Type B pancreatic cell (in vitro differentiated cells): ENCODE data around the gene MUC6. TPM values are rescaled to one million over a fixed set of nuclear protein-coding genes. Genes with fewer than 3 reads are reported as not detected.

Source experiments
- DNase-seq: peaks from one replicate; pipeline ENCODE4 v3.0.0; 2021; ENCODE audit warnings: mixed read lengths; ENCODE audit not compliant: unreplicated experiment; ENCODE audit errors: extremely low spot score
- H3K27ac Mint-ChIP-seq: 2 replicates; pipeline ENCODE4 v1.8.0; 2021; ENCODE audit warnings: mild to moderate bottlenecking, mixed read lengths
- H3K27me3 Mint-ChIP-seq: 2 replicates; pipeline ENCODE4 v1.8.0; 2021; ENCODE audit warnings: mixed read lengths
- H3K36me3 Mint-ChIP-seq: 2 replicates; pipeline ENCODE4 v1.8.0; 2021; ENCODE audit warnings: mixed read lengths
- H3K4me1 Mint-ChIP-seq: one replicate; pipeline ENCODE4 v1.8.0; 2021; ENCODE audit warnings: mixed read lengths; ENCODE audit not compliant: unreplicated experiment
- H3K4me3 Mint-ChIP-seq: 2 replicates; pipeline ENCODE4 v1.8.0; 2021; ENCODE audit warnings: mild to moderate bottlenecking, mixed read lengths
- H3K9me3 Mint-ChIP-seq: 2 replicates; pipeline ENCODE4 v1.8.0; 2021; ENCODE audit warnings: mixed read lengths
- total RNA-seq: library from RNA; stranded (reverse); gene quantifications from 2 replicates; pipeline ENCODE4 v1.2.1, GENCODE V29; 2021; ENCODE audit warnings: low replicate concordance
- TF ChIP-seq, protein P1 (sequence below): fragments of 200-600 bp; sonication (generic); conservative IDR thresholded peaks from 2 replicates; pipeline ENCODE4 v1.5.0; 2021; ENCODE audit warnings: antibody characterized with exemption, mild to moderate bottlenecking

Gene MUC6
- total RNA-seq, 1 donor from 2014 or later: 0.46 TPM

DNA sequence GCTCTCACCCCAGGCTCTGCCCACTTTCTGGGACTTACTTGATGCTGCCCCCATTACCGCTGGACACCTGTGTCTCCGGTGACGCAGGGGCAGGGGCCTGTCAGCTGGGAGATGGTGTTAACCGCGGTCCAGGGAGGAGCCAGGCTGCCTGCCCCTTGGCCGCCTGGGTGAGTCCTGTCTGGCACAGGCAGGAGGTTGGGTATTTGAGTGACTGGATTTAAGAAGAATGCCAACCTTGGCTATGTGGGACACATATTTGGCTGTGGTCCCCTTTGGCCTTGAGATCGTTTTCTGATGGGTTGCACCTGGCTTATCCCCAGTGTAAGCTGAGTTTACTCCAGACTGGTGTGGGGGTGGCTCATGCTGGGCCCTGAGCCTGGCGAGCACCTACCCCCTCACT, 2.5 kb downstream of the MUC6 start:
- DNase-seq: no peak
- no peaks in the 10 kb centered on the region for H3K9me3 Mint-ChIP-seq
- no peak overlapping the region for H3K4me3 Mint-ChIP-seq
- TF ChIP-seq, protein P1, sequence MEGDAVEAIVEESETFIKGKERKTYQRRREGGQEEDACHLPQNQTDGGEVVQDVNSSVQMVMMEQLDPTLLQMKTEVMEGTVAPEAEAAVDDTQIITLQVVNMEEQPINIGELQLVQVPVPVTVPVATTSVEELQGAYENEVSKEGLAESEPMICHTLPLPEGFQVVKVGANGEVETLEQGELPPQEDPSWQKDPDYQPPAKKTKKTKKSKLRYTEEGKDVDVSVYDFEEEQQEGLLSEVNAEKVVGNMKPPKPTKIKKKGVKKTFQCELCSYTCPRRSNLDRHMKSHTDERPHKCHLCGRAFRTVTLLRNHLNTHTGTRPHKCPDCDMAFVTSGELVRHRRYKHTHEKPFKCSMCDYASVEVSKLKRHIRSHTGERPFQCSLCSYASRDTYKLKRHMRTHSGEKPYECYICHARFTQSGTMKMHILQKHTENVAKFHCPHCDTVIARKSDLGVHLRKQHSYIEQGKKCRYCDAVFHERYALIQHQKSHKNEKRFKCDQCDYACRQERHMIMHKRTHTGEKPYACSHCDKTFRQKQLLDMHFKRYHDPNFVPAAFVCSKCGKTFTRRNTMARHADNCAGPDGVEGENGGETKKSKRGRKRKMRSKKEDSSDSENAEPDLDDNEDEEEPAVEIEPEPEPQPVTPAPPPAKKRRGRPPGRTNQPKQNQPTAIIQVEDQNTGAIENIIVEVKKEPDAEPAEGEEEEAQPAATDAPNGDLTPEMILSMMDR: no peak
- H3K4me1 Mint-ChIP-seq: no peaks in the 10 kb centered on the region
- peaks cover 1% of the 10 kb centered on the region for H3K27me3 Mint-ChIP-seq
- no peak overlapping the region for H3K27ac Mint-ChIP-seq
- no peaks in the 10 kb centered on the region for H3K36me3 Mint-ChIP-seq

DNA sequence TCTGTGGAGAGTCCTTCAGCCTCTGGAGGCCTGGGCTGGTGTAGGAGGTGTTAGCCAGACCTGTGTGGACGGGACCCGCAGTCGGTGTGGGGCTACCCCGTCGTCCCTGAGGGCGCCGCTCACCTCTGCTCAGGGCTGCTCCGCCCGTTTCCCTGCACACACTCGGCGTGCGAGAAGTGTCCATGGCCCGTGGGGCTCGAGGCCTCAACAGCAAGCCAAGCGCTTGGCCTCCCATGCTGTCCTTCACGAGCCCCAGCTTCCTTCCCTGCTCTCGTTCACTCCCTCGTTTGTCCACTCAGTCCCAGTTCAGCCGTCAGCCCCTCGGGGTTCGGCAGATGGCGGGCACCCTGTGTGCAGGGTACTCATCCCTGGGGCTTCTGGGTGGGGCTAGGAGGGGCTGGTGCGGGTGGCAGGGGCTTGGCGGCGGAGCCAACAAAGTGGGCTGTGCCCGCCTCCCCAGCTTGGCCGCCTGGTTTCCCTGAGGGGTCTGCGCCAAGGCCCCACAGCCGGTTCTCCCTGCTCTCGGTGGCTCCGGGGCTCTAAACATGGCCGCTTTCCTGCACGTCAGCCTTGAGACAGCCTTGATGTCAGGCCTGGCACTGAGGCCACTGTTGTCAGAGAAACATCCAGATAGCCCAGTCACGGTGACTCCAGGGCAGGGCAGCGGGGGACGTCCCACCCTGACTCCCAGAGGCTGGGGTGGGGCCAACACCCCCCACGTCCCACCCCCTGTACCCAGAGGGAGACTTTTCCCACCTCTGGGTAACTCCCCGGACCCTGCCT, 3.3 kb downstream of the MUC6 start:
- Mint-ChIP-seq H3K36me3 (no peaks in the 10 kb centered on the region), H3K4me1 (no peaks in the 10 kb centered on the region), H3K27me3 (no peaks in the 10 kb centered on the region), H3K27ac (no peak overlapping the region), H3K4me3 (no peak overlapping the region), H3K9me3 (no peaks in the 10 kb centered on the region)
- TF ChIP-seq, protein P1: no peak
- DNase-seq: no peak

DNA sequence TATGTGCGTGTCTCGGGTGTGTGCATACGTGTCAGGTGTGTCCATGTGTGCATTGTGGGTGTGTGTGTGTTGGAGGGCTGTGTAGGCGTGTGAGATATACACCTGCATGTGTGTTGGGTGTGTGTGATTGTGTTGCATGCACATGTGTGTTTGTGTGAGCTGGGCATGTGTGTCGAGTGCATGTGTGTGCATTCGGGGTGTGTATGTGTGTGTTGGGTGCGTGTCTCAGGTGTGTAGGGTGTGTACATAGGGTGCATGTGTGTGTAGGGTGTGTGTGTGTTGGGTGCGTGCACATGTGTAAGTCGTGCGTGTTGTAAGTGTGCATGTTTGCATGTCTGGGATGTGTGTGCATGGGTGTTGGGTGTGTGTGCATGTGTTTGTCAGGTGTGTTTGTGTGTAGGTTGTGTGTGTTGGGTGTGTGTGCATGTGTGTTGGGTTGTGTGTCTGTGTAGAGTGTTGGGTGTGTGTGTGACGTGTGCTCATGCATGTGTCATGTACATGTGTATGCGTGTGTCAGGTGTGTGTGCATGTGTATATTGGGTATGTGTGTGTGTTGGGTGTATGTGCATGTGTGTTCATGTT, 4.1 kb downstream of the MUC6 start:
- TF ChIP-seq, protein P1: no peak
- Mint-ChIP-seq H3K4me3 (no peak overlapping the region), H3K36me3 (no peaks in the 10 kb centered on the region), H3K27me3 (no peaks in the 10 kb centered on the region), H3K27ac (no peak overlapping the region), H3K9me3 (no peaks in the 10 kb centered on the region), H3K4me1 (no peaks in the 10 kb centered on the region)
- no peak for DNase-seq

DNA sequence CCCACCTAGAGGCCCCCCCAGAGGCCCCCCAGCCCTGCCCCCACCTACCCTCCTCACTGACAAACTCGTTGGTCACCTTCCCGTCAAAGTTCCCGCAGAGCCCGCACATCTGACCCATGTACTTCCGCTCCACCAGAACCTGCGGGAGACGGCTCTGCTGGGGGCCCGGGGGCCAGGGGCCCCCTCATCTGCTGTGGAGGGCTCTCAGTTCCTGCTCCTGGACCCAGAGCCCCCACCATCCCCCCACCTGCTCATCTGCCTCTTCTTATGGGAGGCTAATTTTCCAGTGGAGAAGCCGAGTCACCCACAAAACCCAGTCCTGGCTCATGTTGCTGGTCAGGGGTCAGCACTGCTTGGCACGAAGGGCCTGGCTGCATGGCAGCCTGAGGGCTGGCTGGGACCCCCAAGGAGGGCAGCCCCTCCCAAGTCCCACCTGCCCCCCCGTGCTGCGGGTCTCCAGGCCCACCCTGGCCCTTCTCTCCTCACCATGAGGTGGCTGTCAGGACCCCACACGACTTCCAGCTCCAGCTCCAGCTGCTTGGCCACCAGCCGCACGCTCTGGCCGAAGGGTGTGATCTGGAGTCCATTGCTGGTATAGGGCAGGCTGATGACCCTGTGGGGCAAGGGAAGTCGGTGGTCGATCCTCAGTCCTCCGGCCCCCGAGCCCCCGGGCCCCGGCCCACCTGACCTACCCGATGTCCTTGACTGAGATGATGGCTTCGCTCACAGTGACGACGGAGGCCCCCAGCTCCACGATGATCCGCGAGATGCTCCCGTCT, 5.2 kb downstream of the MUC6 start:
- no peak overlapping the region for H3K27ac Mint-ChIP-seq
- TF ChIP-seq, protein P1: no peak

DNA sequence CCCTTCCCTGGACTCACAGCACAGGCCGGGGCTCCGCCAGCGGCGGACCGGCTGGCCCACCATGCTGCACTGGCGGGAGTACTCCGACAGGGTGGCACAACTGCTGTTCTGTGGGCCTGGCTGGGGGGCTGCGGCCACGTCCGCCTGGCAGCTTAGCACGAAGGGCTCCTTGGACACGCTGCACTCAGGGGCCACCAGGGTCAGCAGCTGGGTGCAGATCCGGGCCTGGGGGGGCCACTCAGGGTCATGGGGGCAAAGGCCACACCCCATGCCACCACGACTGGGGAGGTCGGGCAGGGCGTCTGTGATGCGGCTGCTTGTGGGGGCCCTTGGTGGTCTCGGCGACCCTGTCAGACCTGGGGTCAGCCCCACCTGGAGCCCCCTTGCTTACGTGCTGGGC, 6.0 kb downstream of the MUC6 start:
- H3K4me3 Mint-ChIP-seq: no peak overlapping the region
- TF ChIP-seq, protein P1: no peak
- H3K27ac Mint-ChIP-seq: no peak overlapping the region
- no peaks in the 10 kb centered on the region for H3K36me3 Mint-ChIP-seq
- no peaks in the 10 kb centered on the region for H3K4me1 Mint-ChIP-seq
- no peak for DNase-seq
- no peaks in the 10 kb centered on the region for H3K9me3 Mint-ChIP-seq
- no peaks in the 10 kb centered on the region for H3K27me3 Mint-ChIP-seq

More for the DNA sequence above, 5.2 kb downstream of the MUC6 start:
- H3K9me3 Mint-ChIP-seq: no peaks in the 10 kb centered on the region
- H3K4me3 Mint-ChIP-seq: no peak overlapping the region
- H3K4me1 Mint-ChIP-seq: no peaks in the 10 kb centered on the region
- DNase-seq: no peak
- no peaks in the 10 kb centered on the region for H3K27me3 Mint-ChIP-seq
- no peaks in the 10 kb centered on the region for H3K36me3 Mint-ChIP-seq
